Measurements from ENCODE around the gene TLE3. TPM values are rescaled to one million over a fixed set of nuclear protein-coding genes. Genes with fewer than 3 reads are reported as not detected.

The TLE3 gene
- total and polyA plus RNA-seq, 2 of the 4 experiments (the other 2 are of a cell fraction): 6.5 to 16.3 TPM

DNA sequence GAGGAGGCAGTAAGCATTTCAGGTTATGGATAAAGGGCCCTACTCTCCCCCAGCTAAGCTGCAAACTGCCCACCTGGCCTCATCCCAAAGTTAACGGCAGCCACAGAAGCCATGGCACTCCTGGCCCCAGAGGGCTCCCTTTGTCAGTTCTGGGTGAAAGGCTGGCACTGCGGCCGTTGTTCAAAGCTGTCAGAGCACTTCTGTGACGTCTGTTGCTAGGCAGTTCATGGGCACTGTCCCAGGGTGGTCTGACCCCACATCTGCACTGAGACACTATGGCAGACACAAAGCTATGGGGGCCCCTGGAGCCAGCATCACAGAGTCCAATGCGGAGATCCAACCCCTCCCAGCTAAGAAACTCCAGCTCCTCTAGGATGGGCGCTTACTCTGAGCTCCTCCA, 30.0 kb downstream of the TLE3 start:
- Histone ChIP-seq H3K56ac (ENCODE audit: extremely low read depth, insufficient read depth, low read length) (no peak overlapping the region), H3K27ac (ENCODE audit: insufficient read depth, low read length) (no peak overlapping the region), H3K4me1 (ENCODE audit: control insufficient read depth, insufficient read depth, low read length) (peaks cover 14% of the 10 kb centered on the region), H3K9me1 (ENCODE audit: insufficient read depth, low read length) (peaks cover 23% of the 10 kb centered on the region), H4K5ac (ENCODE audit: low read depth, low read length) (no peak overlapping the region), H3K4ac (ENCODE audit: low read depth, low read length) (no peak overlapping the region), H3K4me3 (ENCODE audit: insufficient read depth, low read depth, low read length) (no peak overlapping the region), H2AFZ (replicated peaks; ENCODE audit: low read length, poor library complexity) (no peak overlapping the region), H4K8ac (ENCODE audit: low read depth in 2 of 2, low read length in 2 of 2) (no peak overlapping the region), H4K20me1 (ENCODE audit: insufficient read depth, low read length) (peaks cover 47% of the 10 kb centered on the region), H3K18ac (ENCODE audit: low read depth, low read length) (no peak overlapping the region), H3K27me3 (ENCODE audit: control insufficient read depth, insufficient read depth, low read length) (no peaks in the 10 kb centered on the region), H3K14ac (replicated peaks; ENCODE audit: low read depth, low read length) (no peak overlapping the region), H2BK15ac (ENCODE audit: low read depth, low read length) (no peak overlapping the region), H3K23ac (ENCODE audit: low read depth, low read length) (no peak overlapping the region), H4K91ac (ENCODE audit: insufficient read depth, low read depth, low read length) (no peak overlapping the region), H2BK5ac (ENCODE audit: low read depth, low read length, poor library complexity, severe bottlenecking) (no peak overlapping the region), H2AK5ac (ENCODE audit: low read depth, low read length) (no peak overlapping the region), H2BK20ac (ENCODE audit: low read depth, low read length) (no peak overlapping the region), H3K4me2 (ENCODE audit: low read depth, low read length) (no peak overlapping the region), H3K36me3 (ENCODE audit: control insufficient read depth, insufficient read depth, low read length) (peaks cover 61% of the 10 kb centered on the region), H3K9ac (ENCODE audit: low read depth, low read length) (no peak overlapping the region), H2AK9ac (replicated peaks; ENCODE audit: low read depth, low read length, poor library complexity) (no peak overlapping the region), H3K9me3 (ENCODE audit: control insufficient read depth, insufficient read depth, low read length) (no peaks in the 10 kb centered on the region), H2BK120ac (ENCODE audit: low read depth, low read length) (no peak overlapping the region), H3K79me1 (ENCODE audit: low read depth in 1 of 2, low read length in 2 of 2) (peaks cover 17 to 64% of the 10 kb centered on the region in 2 experiments)
- CTCF ChIA-PET: interaction anchor here (0.6 kb wide), 1 partner anchor 491 kb away, joined by 3 read pairs; no protein-coding TSS in a partner anchor
- ATAC-seq (ENCODE audit: low read depth) (no peak), DNase-seq (no peak)
- in situ Hi-C loops (cut with MboI; ENCODE audit: low sequenced_read_pairs): no loop called here
- intact Hi-C loops (cut with micrococcal nuclease): no loop called here
- dilution Hi-C loops (cut with HindIII; ENCODE audit: low sequenced_read_pairs, unreplicated experiment): no loop called here
- TF ChIP-seq MAFK (IDR thresholded peaks at IDR 0.05; ENCODE audit: low read depth, low read length): no peak
- no TSS peak for BruUV-seq (replicated peaks)
- WGBS, 2 experiments (ENCODE audit: extremely low coverage in 2 of 2, insufficient read length in 1 of 2): 80% methylated on average over 2 of the region's 6 CpGs; no CpG with 5 or more reads in 1 of the 2 experiments
- POLR2A ChIA-PET (ENCODE audit: unreplicated experiment): no interaction called here
